Islet of Langerhans (tissue), 1 donor: ENCODE results near the gene NKIRAS1.
A peak's percentile ranks its signal among the peaks of the same experiment; 100 is the strongest.
"Not testable (repeated sequence)": the region's sequence is repeated elsewhere in the genome, so short reads cannot be mapped to it uniquely, and the experiment has no call there.

Source experiments
- FAIRE-seq: peaks from one replicate; lab custom pipeline; 2011; peaks lifted over from hg19 to GRCh38; lab: Jason Lieb, UNC

Gene NKIRAS1

DNA sequence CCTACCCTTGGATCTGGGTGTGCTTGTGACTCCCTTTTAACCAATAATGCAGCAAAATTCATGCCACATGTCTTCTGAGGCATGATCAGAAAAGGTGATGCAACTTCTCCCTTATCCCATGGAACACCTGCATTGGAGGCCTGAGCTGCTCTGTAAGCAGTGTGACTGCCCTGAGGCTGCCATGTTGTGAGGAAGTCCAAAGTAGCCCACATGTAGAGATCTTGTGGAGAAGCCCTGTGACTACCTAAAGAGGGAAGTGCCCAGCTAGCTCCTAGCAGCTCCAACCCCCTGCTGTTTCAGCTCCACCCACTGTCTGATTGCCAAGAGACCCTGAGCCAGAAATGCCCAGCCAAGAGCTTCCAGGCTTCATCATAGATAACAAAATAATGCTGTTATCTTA, 21.9 kb upstream of the NKIRAS1 start:
- no peak for FAIRE-seq

DNA sequence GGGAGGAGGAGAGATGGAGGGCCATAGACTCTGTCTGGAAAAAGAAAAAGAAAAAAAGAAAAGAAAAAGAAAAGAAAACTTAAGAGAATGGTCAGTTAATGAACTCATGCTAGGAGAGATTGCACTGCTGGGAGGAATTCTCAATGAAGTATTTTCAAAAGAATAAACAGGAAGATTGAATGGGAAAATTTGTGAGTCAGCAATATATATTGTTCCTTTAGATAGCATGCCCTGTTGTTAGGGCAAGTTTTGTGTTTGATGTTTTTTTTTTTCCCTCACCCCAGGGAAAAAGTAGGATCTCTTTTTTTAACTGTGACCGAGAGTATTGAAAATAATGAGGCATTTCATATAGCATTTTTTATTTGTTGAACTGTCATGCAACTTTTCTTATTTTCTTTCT, 20.5 kb upstream of the NKIRAS1 start:
- no peak for FAIRE-seq

DNA sequence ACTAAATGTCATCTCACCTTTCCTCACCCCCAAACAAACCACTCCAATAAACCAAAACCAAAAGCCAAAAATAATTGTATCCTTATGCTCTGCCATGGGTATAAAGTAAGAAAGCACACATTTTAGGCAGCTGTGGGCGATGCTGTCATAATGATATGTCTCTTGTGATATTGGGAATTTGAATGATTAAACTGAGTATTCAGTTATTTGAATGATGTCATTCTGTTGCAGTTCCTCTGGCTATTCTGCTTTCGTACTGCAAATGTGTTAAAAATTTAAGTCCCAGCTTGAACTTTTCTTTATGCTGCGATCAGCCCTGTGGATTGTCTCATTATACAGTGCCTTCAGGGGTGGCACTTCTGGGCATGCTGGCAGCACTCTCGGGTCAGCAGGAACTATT, 17.5 kb upstream of the NKIRAS1 start:
- FAIRE-seq = no peak

DNA sequence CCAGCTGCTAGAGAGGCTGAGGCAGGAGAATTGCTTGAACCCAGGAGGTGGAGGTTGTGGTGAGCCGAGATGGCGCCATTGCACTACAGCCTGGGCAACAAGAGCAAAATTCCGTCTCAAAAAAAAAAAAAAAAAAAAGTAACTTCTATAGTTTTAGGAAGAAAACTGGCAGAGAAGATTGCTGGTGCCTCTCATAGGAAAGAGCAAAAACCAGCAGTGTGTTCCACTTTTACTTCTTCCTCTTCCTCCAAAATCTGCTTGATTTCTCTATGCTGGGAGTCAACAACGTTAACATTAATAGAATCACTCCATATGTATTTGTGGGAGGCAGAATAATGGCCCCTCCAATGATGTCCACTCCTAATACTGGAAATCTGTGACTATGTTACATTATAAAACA, 15.8 kb upstream of the NKIRAS1 start:
- FAIRE-seq = no peak

DNA sequence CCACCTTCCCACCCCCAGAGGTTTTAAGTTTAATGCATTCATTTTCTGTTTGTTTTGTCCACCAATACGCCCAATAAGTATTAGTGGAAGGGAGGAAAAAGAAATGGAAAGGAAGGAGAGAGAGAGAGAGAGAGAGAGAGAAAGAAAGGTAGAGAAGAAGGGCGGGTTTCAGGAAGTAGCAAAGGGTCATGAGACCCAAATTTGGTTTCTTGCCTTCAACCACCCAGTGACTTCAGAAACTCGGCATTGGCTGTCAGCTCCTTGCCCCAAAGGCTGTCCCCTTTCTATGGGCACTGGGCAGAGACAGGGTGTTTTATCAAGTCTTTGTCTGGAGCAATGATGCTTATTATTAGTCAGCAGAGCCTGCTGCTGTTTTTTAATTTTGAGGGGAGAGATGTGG, 14.8 kb upstream of the NKIRAS1 start:
- no peak for FAIRE-seq

DNA sequence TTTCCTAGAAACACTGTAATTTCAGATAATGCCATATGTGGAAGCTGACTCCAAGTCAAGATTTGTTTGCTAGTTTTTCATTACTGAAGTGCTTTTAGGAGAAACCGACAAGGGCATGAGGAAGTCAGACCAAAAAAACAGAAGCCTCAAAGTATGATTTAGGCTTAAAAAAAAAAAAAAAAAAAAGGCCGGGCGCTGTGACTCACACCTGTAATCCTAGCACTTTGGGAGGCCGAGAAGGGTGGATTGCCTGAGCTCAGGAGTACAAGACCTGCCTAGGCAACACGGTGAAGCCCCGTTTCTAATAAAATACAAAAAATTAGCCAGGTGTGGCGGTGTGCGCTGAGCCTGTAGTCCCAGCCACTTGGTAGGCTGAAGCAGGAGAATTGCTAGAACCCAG, 11.7 kb upstream of the NKIRAS1 start:
- FAIRE-seq = peak; percentile 24

DNA sequence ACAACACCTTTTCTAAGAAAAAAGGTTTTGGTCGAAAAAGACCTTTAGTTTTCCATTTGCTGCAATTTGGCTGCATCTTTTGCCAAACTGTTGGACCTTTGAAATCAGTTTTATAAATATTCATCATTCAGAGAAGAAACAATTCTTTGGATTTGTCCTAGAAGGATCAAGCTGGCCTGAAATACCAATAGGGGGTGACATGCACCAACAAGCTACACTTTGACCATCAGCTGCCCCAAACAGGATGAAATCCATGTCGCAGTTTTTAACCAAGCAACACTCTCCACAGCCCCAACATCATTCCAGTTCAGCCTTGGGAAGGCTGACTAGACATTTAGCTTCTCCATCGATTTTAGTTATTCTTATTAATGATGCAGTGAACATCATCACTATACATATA, 9.9 kb upstream of the NKIRAS1 start:
- no peak for FAIRE-seq

DNA sequence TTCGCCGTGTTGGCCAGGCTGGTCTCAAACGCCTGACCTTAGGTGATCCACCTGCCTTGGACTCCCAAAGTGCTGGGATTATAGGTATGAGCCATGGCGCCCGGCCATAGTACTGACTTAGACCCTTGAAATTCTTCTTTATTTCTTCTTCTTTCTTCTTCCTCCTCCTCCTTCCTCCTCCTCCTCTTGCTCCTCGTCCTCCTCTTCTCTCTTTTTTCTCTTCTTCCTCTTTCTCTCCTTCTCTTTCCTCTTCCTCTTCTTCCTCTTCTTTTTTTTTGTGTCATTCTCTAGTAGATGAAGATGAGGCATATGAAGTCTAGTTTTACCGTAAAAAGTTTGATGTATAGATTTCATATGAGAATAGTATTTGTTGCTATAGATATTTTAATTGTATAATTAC, 9.5 kb upstream of the NKIRAS1 start:
- FAIRE-seq = no peak

DNA sequence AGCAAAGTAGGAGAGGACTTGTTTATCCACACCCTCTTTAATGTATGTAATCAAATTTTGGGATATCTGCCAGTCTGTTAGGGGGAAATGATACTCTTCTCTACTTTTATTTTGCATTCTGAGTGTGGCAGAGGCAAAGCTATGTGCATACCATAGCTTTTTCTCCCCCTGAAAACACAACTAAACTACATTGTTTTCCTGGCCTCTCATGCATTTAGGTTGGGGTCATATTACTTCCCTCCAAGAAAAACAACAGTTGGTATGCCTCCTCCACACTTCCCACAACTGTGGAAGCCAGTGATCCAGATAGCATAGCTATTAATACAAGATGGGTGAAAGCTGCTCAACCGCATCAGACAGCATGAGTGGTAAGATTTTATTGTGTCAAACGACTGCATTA, 7.0 kb upstream of the NKIRAS1 start:
- no peak for FAIRE-seq

DNA sequence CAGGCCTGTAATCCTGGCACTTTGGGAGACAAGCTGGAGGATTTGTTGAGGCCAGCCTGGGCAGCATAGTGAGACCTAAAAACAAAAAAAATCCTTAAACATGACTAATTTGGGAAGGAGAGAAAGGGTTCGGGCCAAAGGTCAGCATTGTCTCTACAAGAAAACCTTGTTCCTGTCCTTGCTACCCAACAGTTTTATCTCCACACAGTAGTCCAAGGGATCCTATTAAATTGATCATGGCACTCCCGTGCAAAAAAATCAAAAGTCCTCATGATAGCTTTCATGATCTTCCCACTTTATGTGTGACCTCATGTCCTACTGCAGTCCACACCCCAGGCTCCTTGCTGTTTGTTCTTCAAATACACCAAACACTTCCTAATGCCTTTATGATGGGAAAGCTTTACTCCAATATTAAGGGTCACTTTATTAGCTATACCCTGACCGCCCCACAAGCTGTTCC, 4.3 kb upstream of the NKIRAS1 start:
- FAIRE-seq = no peak

DNA sequence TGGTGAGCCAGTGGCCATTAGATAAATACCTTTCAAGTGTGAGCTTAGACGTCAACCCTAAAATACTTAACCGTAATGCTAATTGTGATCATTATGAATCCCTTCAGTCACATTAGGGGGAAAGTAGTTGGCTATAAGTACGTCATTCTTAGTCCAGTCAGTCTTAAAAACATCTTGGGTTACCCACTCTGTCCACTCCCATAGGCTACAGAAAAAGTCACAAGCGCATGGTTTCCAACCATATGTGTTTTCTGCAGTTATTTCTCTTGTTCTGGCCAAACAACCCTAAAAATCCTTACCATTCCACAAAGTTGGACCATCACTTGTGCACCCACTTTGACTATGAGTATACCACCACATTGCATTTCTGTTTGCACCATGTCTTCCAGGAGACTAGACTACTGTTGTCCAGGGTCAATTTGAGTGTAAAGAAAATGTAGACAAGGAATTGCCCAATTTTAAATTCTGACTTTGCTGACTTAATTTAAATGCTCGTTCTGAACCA, 3.4 kb upstream of the NKIRAS1 start:
- no peak for FAIRE-seq

DNA sequence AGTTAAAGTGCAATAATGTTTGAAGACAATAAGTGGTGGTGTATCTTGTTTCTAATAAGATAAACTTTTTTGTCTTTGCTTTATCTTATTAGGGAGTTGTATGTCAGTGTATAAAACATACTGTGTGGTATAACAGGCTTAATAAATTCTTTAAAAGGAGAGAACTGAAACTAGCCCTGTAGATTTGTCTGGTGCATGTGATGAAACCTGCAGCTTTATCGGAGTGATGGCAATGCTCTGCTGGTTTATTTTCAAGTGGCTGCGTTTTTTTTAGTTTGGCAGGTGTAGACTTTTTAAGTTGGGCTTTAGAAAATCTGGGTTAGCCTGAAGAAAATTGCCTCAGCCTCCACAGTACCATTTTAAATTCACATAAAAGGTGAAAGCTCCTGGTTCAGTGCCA, 2.8 kb upstream of the NKIRAS1 start:
- no peak for FAIRE-seq

DNA sequence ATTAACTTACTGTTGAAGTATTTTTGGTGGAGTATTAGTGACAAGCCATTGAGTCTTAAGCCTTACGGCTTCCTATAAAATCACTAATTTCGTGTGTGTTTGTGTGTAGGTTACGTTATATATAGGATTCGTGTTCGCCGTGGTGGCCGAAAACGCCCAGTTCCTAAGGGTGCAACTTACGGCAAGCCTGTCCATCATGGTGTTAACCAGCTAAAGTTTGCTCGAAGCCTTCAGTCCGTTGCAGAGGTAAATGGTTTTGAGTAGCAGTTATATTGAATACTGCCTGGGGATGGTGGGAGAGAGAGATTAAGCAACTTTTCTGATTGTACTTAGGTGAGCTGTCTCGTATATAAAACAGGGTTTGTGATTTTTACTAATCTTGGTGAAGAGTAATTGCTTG, 1.5 kb upstream of the NKIRAS1 start:
- not testable (repeated sequence) for FAIRE-seq

DNA sequence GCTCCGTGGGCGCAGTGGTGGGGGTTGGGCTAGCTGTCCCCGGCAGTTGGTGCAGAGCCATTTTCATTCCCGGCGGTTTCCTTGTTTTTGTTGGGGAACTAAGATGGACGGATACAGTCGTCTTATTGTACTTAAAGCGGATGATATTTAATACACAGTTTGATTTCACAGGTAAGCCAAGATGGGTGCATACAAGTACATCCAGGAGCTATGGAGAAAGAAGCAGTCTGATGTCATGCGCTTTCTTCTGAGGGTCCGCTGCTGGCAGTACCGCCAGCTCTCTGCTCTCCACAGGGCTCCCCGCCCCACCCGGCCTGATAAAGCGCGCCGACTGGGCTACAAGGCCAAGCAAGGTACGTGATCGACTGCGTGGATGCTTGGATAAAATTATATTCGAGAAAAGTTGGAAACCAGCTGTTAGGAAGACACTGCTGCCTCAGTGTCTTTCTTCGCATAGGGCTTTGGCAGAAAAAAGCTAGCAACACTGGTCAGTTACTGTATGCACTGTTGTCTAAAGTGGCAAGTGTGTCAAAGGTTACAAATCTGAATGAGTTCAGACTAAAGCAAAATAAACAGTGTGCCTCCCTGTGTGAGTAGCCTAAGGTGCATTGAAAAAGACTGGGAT, 1.0 kb upstream of the NKIRAS1 start:
- FAIRE-seq = not testable (repeated sequence)

DNA sequence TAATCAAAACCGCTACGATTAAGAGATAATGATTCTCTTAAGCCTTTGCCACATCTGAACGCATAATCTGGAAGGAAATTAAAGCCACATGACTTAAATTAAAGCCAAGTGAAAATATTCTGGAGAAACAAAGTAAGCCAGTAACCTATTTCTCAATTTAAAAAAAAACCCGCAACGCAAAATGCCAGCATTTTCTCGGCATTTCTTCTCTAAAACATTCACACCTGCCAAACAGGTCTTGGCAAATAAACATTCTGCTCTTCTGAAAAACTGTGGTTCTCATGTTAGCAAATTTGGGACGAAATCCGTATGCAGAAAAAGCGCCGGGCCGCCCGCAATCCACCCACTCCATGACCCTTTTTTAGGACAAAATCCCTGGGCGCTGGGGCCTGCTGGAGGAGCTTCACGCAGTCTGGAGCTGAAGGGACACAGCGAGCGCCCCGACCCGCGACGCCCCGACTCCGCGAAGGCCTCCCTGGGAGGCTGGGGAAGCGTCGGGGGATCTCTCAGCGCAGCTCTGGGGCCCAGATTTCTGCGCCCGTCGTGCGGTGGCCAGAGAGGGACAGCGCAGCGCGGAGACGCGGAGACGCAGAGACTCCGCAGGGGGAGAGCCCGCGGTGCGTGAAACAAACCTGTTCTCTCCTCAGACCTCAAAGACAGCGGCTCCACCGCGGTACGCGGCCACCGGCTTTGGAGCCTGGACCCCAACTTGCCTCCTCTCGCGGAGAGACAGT, 471 bp downstream of the NKIRAS1 start:
- FAIRE-seq = no peak

DNA sequence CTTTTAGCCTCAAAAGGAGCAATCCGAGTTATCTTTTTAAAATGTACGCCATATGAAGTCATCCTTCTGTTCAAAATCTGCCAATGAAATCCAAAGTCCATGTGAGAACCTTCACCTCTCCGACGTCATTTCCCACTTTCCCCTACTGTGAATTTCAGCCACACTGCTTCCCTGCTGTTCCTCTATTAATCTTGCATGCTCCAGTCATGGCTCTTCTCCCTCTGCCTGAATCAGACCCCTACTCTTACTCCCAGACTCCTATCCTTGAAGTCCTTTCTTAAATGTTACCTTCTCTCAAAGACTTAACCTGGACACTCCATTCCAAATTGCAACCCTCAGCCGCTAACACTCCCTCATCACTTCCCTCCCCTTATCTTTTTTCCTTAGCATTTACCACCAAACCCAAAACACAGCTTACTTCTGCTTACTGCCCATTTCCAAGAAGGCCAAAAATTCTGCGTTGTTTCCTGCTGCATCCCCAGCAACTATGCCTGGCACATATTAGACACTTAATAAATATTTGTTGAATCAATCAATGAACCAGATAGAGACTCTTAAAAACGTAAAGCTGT, 1.2 kb downstream of the NKIRAS1 start:
- FAIRE-seq = no peak

DNA sequence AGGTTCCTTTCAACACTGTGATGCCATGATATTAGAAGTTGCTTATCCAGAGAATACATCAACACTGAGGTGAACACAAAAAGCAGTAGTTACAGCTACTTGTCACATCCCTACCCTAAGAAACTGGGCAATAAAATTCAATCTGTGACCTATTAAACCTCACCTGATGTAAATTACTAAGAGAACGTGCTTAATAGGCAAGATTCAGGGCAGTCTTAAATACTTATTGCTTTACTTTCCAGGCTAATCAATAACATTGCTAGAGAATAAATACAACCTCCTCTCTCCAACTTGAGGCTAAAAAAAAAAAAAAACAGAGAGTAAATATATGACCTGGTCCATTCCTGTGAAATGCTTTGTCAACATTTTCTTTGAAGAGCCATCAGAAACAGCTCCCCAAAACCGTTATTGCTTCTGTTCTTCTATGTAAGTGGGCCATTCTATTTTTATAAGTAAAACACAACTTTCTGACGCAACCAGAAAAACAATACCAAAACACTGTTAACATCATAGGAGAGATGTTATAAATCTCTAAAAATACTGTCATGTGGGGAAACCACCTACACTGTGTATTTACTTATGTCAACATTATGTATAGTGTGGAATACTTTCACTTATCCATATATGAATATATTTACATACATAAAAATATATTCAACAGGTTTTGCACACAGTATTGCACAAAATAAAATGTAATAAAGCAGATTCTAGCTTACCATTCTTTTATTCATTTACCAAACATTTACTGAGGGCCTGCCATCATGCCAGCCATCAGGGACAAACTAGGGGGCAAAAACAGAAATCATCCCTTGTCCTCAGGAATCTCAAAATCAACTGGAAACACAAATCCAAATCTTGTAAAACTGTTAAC, 2.7 kb downstream of the NKIRAS1 start:
- FAIRE-seq = no peak

DNA sequence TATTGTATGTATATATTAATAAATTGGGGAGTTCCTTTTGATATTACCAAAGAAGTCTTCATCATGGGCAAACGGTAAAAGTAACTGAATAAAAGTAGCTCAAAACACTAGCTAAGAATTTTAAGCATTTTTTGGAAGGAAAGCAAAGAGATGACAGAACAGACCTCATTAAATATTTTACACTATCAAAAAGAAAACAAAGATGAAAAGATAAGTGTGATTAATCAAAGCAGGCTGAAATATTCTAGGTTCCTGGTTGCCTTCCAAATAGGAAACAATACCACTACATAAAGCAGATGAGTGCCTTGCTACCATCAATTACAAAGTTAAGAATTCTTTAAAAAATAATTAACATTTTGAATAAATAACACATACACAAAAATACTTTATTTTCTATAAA, 3.6 kb downstream of the NKIRAS1 start:
- no peak for FAIRE-seq

DNA sequence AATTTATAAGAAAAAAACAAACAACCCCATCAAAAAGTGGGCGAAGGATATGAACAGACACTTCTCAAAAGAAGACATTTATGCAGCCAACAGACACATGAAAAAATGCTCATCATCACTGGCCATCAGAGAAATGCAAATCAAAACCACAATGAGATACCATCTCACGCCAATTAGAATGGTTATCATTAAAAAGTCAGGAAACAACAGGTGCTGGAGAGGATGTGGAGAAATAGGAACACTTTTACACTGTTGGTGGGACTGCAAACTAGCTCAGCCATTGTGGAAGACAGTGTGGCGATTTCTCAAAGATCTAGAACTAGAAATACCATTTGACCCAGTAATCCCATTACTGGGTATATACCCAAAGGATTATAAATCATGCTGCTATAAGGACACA, 4.5 kb downstream of the NKIRAS1 start:
- FAIRE-seq = not testable (repeated sequence)

DNA sequence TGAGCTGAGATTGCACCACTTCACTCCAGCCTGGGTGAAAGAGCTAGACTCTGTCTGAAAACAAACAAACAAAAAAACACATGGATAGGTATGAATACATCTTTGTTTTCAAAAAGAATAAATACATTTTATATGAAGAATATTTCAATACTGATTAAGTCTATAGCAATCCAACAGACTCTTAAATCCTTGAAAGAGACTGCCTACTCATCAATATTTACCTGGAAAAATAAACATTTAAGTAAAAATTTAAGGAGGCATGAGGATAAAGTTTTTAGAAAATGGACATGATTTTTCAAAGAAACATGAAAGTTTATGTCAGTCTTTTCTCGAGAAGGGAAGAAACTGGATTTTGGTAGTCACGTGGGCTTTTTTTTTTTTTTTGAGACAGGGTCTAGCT, 5.4 kb downstream of the NKIRAS1 start:
- FAIRE-seq = no peak

DNA sequence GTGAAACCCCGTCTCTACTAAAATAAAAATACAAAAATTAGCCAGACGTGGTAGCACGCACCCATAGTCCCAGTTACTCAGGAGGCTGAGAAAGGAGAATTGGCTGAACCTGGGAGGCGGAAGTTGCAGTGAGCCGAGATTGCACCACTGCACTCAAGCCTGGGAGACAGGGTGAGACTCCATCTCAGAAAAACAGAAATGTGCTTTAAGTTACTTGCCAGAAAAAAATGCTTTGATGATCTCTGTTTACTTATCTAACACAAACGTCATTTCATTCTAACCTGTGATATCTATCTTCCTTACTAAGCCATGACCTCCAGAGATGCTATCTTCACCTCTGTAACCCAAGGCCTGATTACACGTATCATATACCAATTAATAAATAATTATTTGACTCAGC, 7.4 kb downstream of the NKIRAS1 start:
- FAIRE-seq = no peak

DNA sequence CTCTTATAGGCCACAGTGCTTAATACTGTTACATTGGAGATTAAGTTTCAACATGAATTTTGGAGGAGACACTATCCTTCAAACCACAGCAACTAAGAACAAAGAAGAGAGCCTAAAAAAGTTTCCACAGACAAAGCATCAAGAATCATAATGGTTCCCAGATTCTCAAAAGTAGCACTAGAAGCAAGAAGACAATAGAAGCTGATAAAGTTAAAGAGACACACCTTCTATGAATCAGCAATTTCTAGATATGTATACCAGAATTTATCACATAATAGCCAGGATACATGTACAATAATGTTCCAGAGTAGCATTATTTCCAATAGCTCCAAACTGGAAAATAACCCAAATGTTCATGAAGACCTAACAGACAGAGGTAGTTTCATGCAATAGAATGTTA, 12.2 kb downstream of the NKIRAS1 start:
- FAIRE-seq = no peak

DNA sequence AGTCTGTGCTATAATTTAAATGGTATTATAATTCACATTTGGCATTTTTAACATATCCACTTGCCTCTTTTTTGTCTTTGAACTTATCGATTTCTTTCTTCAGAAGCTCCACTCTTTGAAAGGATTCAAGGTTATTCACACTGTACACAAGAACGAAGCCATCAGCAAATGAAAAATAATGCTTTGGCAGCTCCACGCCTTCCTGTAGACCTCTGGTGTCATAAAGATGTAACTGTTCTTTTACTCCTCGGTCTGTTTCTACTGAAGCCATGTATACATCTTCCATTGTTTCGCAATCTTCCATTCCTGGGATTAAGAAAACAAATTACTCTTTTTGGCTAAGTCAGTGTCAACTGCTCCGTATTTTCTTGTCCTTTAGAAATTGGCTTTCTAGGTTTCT, 16.0 kb downstream of the NKIRAS1 start:
- no peak for FAIRE-seq
